Epidermal melanocyte (primary cell): ENCODE results near the gene AACS.
"Not testable (repeated sequence)": the region's sequence is repeated elsewhere in the genome, so short reads cannot be mapped to it uniquely, and the experiment has no call there.

ENCODE experiments used
- DNase-seq: peaks from one replicate; pipeline ENCODE4 v3.0.0; 2011; ENCODE audit warnings: low spot score; ENCODE audit not compliant: insufficient read length

AACS gene

GRCh38 chr12:125091401-125091800, 26.2 kb downstream of the AACS start:
- DNase-seq: no peak

- DNase-seq: no peak
Measured at GRCh38 chr12:125092108-125092871, 27.1 kb downstream of the AACS start.

- DNase-seq: no peak
Measured at GRCh38 chr12:125092872-125093680, 27.8 kb downstream of the AACS start.

GRCh38 chr12:125093681-125094330, 28.6 kb downstream of the AACS start:
- no peak for DNase-seq

GRCh38 chr12:125096894-125097293, 31.7 kb downstream of the AACS start:
- DNase-seq: no peak

GRCh38 chr12:125097427-125097826, 32.2 kb downstream of the AACS start:
- DNase-seq: no peak

GRCh38 chr12:125098676-125099408, 33.6 kb downstream of the AACS start:
- no peak for DNase-seq

- no peak for DNase-seq
Measured at GRCh38 chr12:125099409-125099782, 34.2 kb downstream of the AACS start.

- no peak for DNase-seq
Measured at GRCh38 chr12:125100551-125101434, 35.6 kb downstream of the AACS start.

- DNase-seq: no peak
Measured at GRCh38 chr12:125104982-125105381, 39.7 kb downstream of the AACS start.

- no peak for DNase-seq
Measured at GRCh38 chr12:125105600-125105999, 40.4 kb downstream of the AACS start.

GRCh38 chr12:125110641-125111360, 45.6 kb downstream of the AACS start:
- no peak for DNase-seq

- DNase-seq: no peak
Measured at GRCh38 chr12:125111403-125111802, 46.2 kb downstream of the AACS start.

GRCh38 chr12:125112614-125113013, 47.4 kb downstream of the AACS start:
- DNase-seq: not testable (repeated sequence)

- DNase-seq: no peak
Measured at GRCh38 chr12:125113263-125113662, 48.0 kb downstream of the AACS start.

- DNase-seq: no peak
Measured at GRCh38 chr12:125113789-125114188, 48.6 kb downstream of the AACS start.

GRCh38 chr12:125114365-125115141, 49.3 kb downstream of the AACS start:
- DNase-seq: no peak

- no peak for DNase-seq
Measured at GRCh38 chr12:125120566-125120965, 55.3 kb downstream of the AACS start.

GRCh38 chr12:125121106-125121505, 55.9 kb downstream of the AACS start:
- no peak for DNase-seq
